GM23248 (cell line): ENCODE measurements around the gene TMEM229A. TPM values are rescaled to one million over a fixed set of nuclear protein-coding genes. Genes with fewer than 3 reads are reported as not detected.

Source experiments
- DNase-seq: peaks from one replicate; pipeline ENCODE4 v3.0.0-alpha.2; 2015
- H2AFZ ChIP-seq: fragments of 200-600 bp; sonication (generic); 2 replicates; pipeline ENCODE4 v1.6.1; 2016; ENCODE audit warnings: antibody characterized with exemption
- H3F3A ChIP-seq: fragments of 200-600 bp; sonication (generic); 2 replicates; pipeline ENCODE4 v1.6.1; 2016; ENCODE audit warnings: mild to moderate bottlenecking, antibody characterized with exemption, mixed run types; ENCODE audit not compliant: insufficient read depth
- H3K27ac ChIP-seq: fragments of 200-600 bp; sonication (generic); 2 replicates; pipeline ENCODE4 v1.5.1; 2016; ENCODE audit warnings: mild to moderate bottlenecking
- H3K27me3 ChIP-seq: fragments of 200-600 bp; sonication (generic); replicated peaks from 2 replicates; pipeline ENCODE4 v1.6.1; 2016; ENCODE audit warnings: mild to moderate bottlenecking; ENCODE audit not compliant: insufficient read depth
- H3K36me3 ChIP-seq: fragments of 200-600 bp; sonication (generic); 2 replicates; pipeline ENCODE4 v1.6.1; 2016; ENCODE audit warnings: low read depth, mild to moderate bottlenecking
- H3K4me1 ChIP-seq: fragments of 200-600 bp; sonication (generic); 2 replicates; pipeline ENCODE4 v1.6.1; 2016; ENCODE audit warnings: mild to moderate bottlenecking; ENCODE audit not compliant: insufficient read depth
- H3K4me2 ChIP-seq: fragments of 200-600 bp; sonication (generic); one replicate; pipeline ENCODE4 v1.6.1; 2016; ENCODE audit warnings: mild to moderate bottlenecking; ENCODE audit not compliant: unreplicated experiment
- H3K4me3 ChIP-seq: fragments of 200-600 bp; sonication (generic); 2 replicates; pipeline ENCODE4 v1.5.1; 2016; ENCODE audit warnings: mild to moderate bottlenecking
- H3K79me2 ChIP-seq: fragments of 200-600 bp; sonication (generic); 2 replicates; pipeline ENCODE4 v1.6.1; 2016; ENCODE audit warnings: mild to moderate bottlenecking; ENCODE audit not compliant: insufficient read depth
- H3K9ac ChIP-seq: fragments of 200-600 bp; sonication (generic); 2 replicates; pipeline ENCODE4 v1.6.1; 2016; ENCODE audit warnings: mild to moderate bottlenecking
- H3K9me2 ChIP-seq: fragments of 200-600 bp; sonication (generic); 2 replicates; pipeline ENCODE4 v1.6.1; 2016; ENCODE audit warnings: mixed run types, mild to moderate bottlenecking, moderate library complexity; ENCODE audit not compliant: insufficient read depth
- H3K9me3 ChIP-seq: fragments of 200-600 bp; sonication (generic); one replicate; pipeline ENCODE4 v1.6.1; 2017; ENCODE audit warnings: low read depth
- H4K20me1 ChIP-seq: fragments of 200-600 bp; sonication (generic); 2 replicates; pipeline ENCODE4 v1.6.0; 2016; ENCODE audit not compliant: insufficient read depth
- EZH2 ChIP-seq: fragments of 200-600 bp; sonication (generic); IDR thresholded peaks from 2 replicates; pipeline ENCODE4 v1.6.1; 2018; ENCODE audit warnings: antibody characterized with exemption, mild to moderate bottlenecking; ENCODE audit not compliant: insufficient read depth, poor library complexity, severe bottlenecking
- EZH2phosphoT487 ChIP-seq: fragments of 200-600 bp; sonication (generic); IDR thresholded peaks from 2 replicates; pipeline ENCODE4 v1.6.1; 2018; ENCODE audit warnings: antibody characterized with exemption, moderate library complexity, mild to moderate bottlenecking, low read depth; ENCODE audit not compliant: insufficient read depth
- WGBS, 2 experiments: methylation state at CpG; one replicate each; pipeline ENCODE4 v1.1.6; 2015 to 2017; ENCODE audit warnings: low lambda C conversion rate in 2 of 2, low coverage in 1 of 2; ENCODE audit errors: missing lambda C conversion rate in 2 of 2; 5-methylcytosine and 5-hydroxymethylcytosine counted together
- in situ Hi-C: fragments of 300-500 bp; cut with MboI; formaldehyde crosslinking; loops from 2 replicates; pipeline ENCODE4 v1.15.0; 2020
- polyA plus RNA-seq: library from polyadenylated mRNA; unstranded; fragments of >200 nt; fragmentation: Nextera tagmentation; extraction: Ambion mirVana; gene quantifications from 2 replicates; pipeline ENCODE4 v1.2.1, GENCODE V29; 2016
- total RNA-seq: library from RNA; depleted of rRNA; stranded (reverse); fragments of >200 nt; shearing (Covaris generic); gene quantifications from 2 replicates; pipeline ENCODE4 v1.2.3, GENCODE V29; 2014; rRNA removed

TMEM229A gene
- total and polyA plus RNA-seq, 2 experiments from 2014 or later: not detected

DNA sequence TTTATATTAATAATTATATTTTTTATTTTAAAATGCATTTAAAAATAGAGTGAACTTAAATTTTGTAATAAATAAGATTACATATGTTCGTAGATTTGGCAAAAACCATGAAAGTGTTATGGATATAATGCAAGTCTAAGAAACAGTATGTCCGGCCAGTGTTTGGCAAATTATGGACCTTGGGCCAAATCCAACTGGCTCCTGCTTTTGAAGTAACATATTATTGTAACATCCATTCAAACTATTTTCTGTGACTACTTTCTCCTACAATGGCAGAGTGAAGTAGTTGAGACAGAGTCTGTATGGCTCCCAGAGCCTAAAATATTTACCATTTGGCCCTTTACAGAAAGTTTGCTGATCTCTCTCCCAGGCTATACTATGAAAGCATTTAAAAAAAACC, 38.9 kb downstream of the TMEM229A start:
- Histone ChIP-seq H3K9me2 (no peaks in the 10 kb centered on the region), H4K20me1 (no peaks in the 10 kb centered on the region), H3K9ac (no peak overlapping the region), H2AFZ (no peak overlapping the region), H3K4me3 (no peak overlapping the region), H3K4me2 (no peak overlapping the region), H3F3A (no peaks in the 10 kb centered on the region), H3K27me3 (no peaks in the 10 kb centered on the region), H3K4me1 (no peaks in the 10 kb centered on the region), H3K79me2 (no peaks in the 10 kb centered on the region), H3K27ac (no peak overlapping the region), H3K9me3 (no peaks in the 10 kb centered on the region), H3K36me3 (no peaks in the 10 kb centered on the region)
- TF ChIP-seq EZH2: no peak
- no peak for TF ChIP-seq EZH2phosphoT487
- in situ Hi-C loops: no loop called here
- 17 to 22% methylated on average over 2 of the region's 2 CpGs for WGBS, 2 experiments
- no peak for DNase-seq

GRCh38 chr7:123992913-123993518, 39.9 kb downstream of the TMEM229A start:
- Histone ChIP-seq H3K27ac (no peak overlapping the region), H3K9me3 (no peaks in the 10 kb centered on the region), H3K9ac (no peak overlapping the region), H3K9me2 (no peaks in the 10 kb centered on the region), H3K36me3 (no peaks in the 10 kb centered on the region), H3F3A (no peaks in the 10 kb centered on the region), H3K27me3 (no peaks in the 10 kb centered on the region), H3K4me3 (no peak overlapping the region), H2AFZ (no peak overlapping the region), H4K20me1 (no peaks in the 10 kb centered on the region), H3K79me2 (no peaks in the 10 kb centered on the region), H3K4me2 (no peak overlapping the region), H3K4me1 (no peaks in the 10 kb centered on the region)
- TF ChIP-seq EZH2phosphoT487 (no peak), EZH2 (no peak)
- 27 to 41% methylated on average over 2 of the region's 2 CpGs for WGBS, 2 experiments
- DNase-seq: no peak
- in situ Hi-C loops: no loop called here

- no peak overlapping the region for H2AFZ ChIP-seq
- H3K9ac ChIP-seq: no peak overlapping the region
- no peaks in the 10 kb centered on the region for H4K20me1 ChIP-seq
- 20 to 30% methylated on average over 2 of the region's 2 CpGs for WGBS, 2 experiments
- no peaks in the 10 kb centered on the region for H3K9me3 ChIP-seq
- H3K36me3 ChIP-seq: no peaks in the 10 kb centered on the region
- no peak overlapping the region for H3K4me3 ChIP-seq
- H3K79me2 ChIP-seq: no peaks in the 10 kb centered on the region
- H3K27me3 ChIP-seq: no peaks in the 10 kb centered on the region
- H3K27ac ChIP-seq: no peak overlapping the region
- H3K4me2 ChIP-seq: no peak overlapping the region
- in situ Hi-C loops: no loop called here
- H3K4me1 ChIP-seq: no peaks in the 10 kb centered on the region
- no peaks in the 10 kb centered on the region for H3K9me2 ChIP-seq
- no peak for DNase-seq
- no peaks in the 10 kb centered on the region for H3F3A ChIP-seq
- TF ChIP-seq EZH2: no peak
- TF ChIP-seq EZH2phosphoT487: no peak
Observed at GRCh38 chr7:123987445-123987844, 45.4 kb downstream of the TMEM229A start.

Other genes with a start within 250 kb of the TMEM229A start
- gene HYAL4, start 187.9 kb downstream of the TMEM229A start, total RNA-seq: not detected in 2 replicates
- gene HYAL4, start 187.9 kb downstream of the TMEM229A start, polyA plus RNA-seq: not detected in 2 replicates
- gene SPAM1, start 107.8 kb downstream of the TMEM229A start, total RNA-seq: not detected in 2 replicates
- not detected in 2 replicates for gene SPAM1, start 107.8 kb downstream of the TMEM229A start, polyA plus RNA-seq